Ectodermal cell (in vitro differentiated cells): ENCODE measurements around the gene ATL1.
A peak's percentile ranks its signal among the peaks of the same experiment; 100 is the strongest.

Source experiments
- H3K27ac ChIP-seq: 2 replicates; pipeline ENCODE4 v1.7.0; 2013; ENCODE audit warnings: mild to moderate bottlenecking, low read depth, low read length; ENCODE audit not compliant: insufficient read depth, poor library complexity, severe bottlenecking
- H3K27me3 ChIP-seq: 2 replicates; pipeline ENCODE4 v1.7.0; 2013; ENCODE audit warnings: mild to moderate bottlenecking, low read length; ENCODE audit not compliant: insufficient read depth, control insufficient read depth, poor library complexity, severe bottlenecking
- H3K36me3 ChIP-seq: one replicate; pipeline ENCODE4 v1.7.0; 2013; ENCODE audit warnings: low read length; ENCODE audit not compliant: control insufficient read depth, insufficient read depth
- H3K4me1 ChIP-seq: one replicate; pipeline ENCODE4 v1.7.0; 2013; ENCODE audit warnings: low read length; ENCODE audit not compliant: control insufficient read depth, insufficient read depth
- H3K4me3 ChIP-seq: 2 replicates; pipeline ENCODE4 v1.7.0; 2013; ENCODE audit warnings: low read depth, low read length, control low read depth; ENCODE audit not compliant: insufficient read depth
- H3K9me3 ChIP-seq: 2 replicates; pipeline ENCODE4 v1.7.0; 2013; ENCODE audit warnings: mild to moderate bottlenecking, low read length, moderate library complexity; ENCODE audit not compliant: control insufficient read depth
- WGBS, 2 experiments: methylation state at CpG; one replicate each; pipeline ENCODE4 v1.1.7; 2013; ENCODE audit warnings: missing lambda C conversion rate in 2 of 2; 5-methylcytosine and 5-hydroxymethylcytosine counted together

Gene ATL1

DNA sequence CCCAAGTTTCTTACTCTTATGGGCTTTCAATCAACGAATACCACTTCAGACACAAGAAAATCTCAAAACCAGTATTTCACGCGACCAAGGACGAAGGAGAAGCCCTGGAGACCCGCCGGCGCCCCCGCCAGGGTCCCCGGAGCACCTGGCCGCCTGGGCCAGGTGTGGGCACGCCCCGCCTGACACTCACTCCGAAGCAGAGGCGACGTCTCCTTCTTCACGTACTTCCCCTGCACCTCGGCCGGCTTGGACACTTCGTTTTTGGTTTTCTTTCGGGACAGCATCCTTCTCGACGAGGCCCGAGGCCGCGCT, 107.7 kb downstream of the ATL1 start:
- Histone ChIP-seq H3K27me3 (no peaks in the 10 kb centered on the region), H3K4me1 (peaks cover 19% of the 10 kb centered on the region), H3K36me3 (no peaks in the 10 kb centered on the region), H3K9me3 (no peaks in the 10 kb centered on the region), H3K27ac (peak overlapping the region; percentile 97), H3K4me3 (peak overlapping the region; percentile 74)
- 0% methylated on average over 25 of the region's 25 CpGs for WGBS, 2 experiments

DNA sequence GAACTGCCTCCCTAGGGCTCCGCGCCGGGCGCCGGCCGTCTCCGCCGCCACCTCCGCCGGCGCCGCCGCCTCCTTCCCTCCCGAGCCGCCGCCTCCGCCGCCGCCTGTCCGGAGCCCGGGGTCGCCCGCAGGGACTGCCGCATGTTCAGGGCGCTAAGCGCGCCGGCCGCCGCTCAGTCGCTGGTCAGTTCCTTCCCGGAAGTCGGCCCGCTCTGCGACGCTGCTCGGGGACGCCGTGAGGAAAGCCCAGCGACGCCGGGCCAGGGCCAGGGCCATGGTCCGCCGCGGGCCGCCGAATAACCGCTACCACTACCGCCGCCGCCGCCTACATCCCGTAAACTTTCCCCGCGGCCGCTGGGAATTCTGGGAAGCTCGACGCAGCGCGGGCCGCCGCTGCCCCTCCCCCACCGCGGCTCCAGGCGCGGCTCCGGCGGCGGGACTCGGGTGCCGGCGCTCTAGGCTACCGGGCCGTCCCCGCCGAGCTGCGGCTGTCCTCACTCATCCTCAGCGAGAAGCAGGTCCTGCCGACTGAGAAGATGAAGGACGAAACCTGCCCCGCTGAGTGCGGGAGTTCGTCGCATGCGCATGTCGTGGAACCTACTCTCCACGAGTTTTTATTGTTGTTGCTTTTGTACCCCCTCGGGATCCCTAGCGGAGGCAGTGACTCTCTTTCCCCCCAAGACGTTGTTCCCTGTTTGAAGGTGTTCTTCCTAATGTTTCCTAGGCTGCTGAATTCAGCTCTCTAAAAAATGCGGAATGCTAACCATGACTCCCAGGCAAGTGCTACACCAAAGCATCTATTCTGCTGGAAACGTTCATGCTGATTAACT, 108.3 kb downstream of the ATL1 start, which contains the start of gene SAV1:
Gene SAV1, minus strand, starts transcription at position 311 of the 830 bp plus-strand sequence. CDS start 339 bp downstream, outside the sequence.
- H3K36me3 ChIP-seq: no peaks in the 10 kb centered on the region

DNA sequence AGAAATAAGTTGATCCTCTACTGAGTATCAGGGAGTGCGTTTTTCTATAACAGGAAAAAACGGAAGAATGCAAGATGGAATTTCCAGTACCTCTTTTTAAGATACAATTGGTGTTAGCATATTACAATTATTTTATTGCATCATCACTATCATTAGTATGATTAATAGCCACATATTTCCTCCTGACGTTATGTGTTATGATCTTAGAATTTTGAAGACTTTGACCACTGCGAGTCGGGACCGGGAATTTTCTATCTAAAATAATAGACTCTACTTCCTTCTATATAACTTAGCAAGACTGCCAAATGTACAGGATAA, 108.8 kb downstream of the ATL1 start:
- no peaks in the 10 kb centered on the region for H3K27me3 ChIP-seq
- H3K4me1 ChIP-seq: peaks cover 19% of the 10 kb centered on the region
- 29 to 56% methylated on average over 2 to 4 of the region's 6 CpGs for WGBS, 2 experiments
- H3K4me3 ChIP-seq: peak overlapping the region; percentile 74
- peak overlapping the region; percentile 97 for H3K27ac ChIP-seq
- H3K9me3 ChIP-seq: no peaks in the 10 kb centered on the region
- no peaks in the 10 kb centered on the region for H3K36me3 ChIP-seq

More for the DNA sequence above, 108.3 kb downstream of the ATL1 start, which contains the start of gene SAV1:
- H3K27me3 ChIP-seq: no peaks in the 10 kb centered on the region
- no peaks in the 10 kb centered on the region for H3K9me3 ChIP-seq
- WGBS, 2 experiments: 0% methylated on average over 92 of the region's 92 CpGs
- peak within 1 kb of the TSS; percentile 97 for H3K27ac ChIP-seq
- peaks cover 19% of the 10 kb centered on the region for H3K4me1 ChIP-seq
- peak within 1 kb of the TSS; percentile 74 for H3K4me3 ChIP-seq

DNA sequence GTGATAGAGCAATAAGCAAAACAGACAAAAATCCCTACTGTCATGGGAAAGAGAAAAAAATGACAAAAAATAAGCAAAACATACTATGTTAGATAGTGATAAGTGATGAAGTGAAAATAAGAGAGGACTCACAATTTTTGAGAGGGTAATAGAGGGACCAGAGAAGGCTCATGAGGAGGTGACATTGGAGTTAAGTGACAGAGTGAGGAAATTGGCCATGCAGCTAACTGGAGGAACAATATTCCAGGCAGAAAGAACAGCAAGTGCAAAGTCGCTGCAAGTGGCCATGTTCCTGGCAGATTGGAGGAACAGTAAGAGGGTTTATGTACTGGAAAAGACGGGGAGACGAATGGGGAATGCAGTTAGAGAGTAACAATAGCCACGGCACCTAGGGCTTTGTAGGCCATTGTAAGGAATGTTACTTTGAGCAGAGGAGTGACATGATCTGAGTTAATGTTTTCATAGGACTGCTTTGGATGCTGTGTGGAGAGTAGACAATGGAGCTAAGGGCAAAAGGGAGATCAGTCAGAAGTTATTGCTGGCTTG, 109.6 kb downstream of the ATL1 start:
- Histone ChIP-seq H3K4me1 (peaks cover 19% of the 10 kb centered on the region), H3K36me3 (no peaks in the 10 kb centered on the region), H3K4me3 (no peak overlapping the region), H3K9me3 (no peaks in the 10 kb centered on the region), H3K27ac (no peak overlapping the region), H3K27me3 (no peaks in the 10 kb centered on the region)
- WGBS, 2 experiments: 53 to 55% methylated on average over 4 of the region's 4 CpGs

GRCh38 chr14:50670196-50670865, 110.4 kb downstream of the ATL1 start:
- Histone ChIP-seq H3K36me3 (no peaks in the 10 kb centered on the region), H3K27me3 (no peaks in the 10 kb centered on the region), H3K27ac (no peak overlapping the region), H3K4me1 (peaks cover 19% of the 10 kb centered on the region), H3K4me3 (no peak overlapping the region), H3K9me3 (no peaks in the 10 kb centered on the region)
- 73 to 74% methylated on average over 10 of the region's 10 CpGs for WGBS, 2 experiments

DNA sequence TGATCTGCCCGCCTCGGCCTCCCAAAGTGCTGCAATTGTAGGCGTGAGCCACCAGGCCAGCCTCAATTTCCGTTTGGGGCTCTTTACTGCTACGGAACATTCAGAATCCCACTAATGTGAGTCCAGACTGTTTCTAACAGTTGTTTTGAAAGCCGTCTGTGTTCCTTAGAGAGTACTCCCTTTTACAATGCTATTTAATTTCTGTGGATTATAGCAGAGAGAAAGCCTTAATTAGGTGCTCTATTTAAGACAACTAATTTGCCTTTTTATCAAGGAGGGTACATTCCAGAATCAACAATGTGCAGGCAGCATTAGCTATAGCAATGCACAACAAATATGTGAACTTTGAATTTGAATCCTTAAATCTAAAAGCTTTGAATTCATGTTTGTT, 110.9 kb downstream of the ATL1 start:
- Histone ChIP-seq H3K36me3 (no peaks in the 10 kb centered on the region), H3K4me3 (no peak overlapping the region), H3K27me3 (no peaks in the 10 kb centered on the region), H3K9me3 (no peaks in the 10 kb centered on the region), H3K27ac (no peak overlapping the region), H3K4me1 (peaks cover 19% of the 10 kb centered on the region)
- WGBS, 2 experiments: 90 to 92% methylated on average over 6 of the region's 6 CpGs

DNA sequence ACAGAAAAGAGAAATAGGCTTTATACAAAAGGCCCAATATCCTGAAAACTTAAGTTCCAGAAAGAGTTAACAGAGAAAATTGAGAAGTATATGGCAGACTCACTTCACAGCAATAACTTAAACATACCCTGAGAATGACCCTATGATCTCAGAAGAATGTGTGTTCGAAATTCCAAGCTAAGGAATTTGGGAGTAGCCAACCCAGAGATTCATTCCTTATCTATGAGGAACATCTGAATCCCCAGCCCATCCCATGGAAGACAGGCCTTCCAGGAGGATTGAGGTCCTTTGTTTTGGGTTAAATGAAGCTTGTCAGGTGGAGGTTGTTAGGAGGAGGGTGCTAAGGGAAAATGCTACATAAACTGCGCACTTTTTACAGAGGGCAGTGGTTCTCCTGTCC, 115.7 kb downstream of the ATL1 start:
- no peak overlapping the region for H3K4me3 ChIP-seq
- no peaks in the 10 kb centered on the region for H3K9me3 ChIP-seq
- H3K4me1 ChIP-seq: no peaks in the 10 kb centered on the region
- WGBS, 2 experiments: 94% methylated on average over 2 of the region's 2 CpGs
- no peaks in the 10 kb centered on the region for H3K36me3 ChIP-seq
- H3K27me3 ChIP-seq: no peaks in the 10 kb centered on the region
- H3K27ac ChIP-seq: no peak overlapping the region

DNA sequence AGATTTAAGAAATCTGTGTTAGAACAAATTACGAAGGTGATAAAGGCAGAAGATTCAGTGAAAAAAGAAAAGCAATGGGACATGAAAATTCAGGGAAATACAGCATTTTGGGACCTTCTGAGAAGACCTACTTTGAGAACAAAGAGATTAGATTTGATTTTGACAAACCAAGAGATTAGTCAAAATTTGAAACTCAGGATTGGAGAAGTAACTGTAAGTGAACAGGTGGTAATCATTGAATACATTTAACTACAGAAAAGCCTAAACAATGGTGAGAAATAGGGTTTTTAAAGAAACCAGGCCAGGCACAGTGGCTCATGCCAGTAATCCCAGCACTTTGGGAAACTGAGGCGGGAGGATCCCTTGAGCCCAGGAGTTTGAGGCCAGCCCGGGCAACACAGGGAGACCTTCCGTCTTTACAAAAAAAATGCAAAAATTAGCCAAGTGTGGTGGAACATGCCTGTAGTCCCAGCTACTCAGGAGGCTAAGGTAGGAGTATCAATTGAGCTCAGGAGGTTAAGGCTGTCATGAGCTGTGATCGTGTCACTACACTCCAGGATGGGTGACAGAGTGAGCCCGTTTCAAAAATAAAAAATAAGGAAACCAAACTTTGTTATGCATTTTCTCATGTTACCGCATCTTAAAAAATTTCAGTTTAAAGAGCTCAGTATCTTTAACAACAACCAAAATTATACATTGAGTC, 117.0 kb downstream of the ATL1 start:
- H3K27ac ChIP-seq: no peak overlapping the region
- H3K36me3 ChIP-seq: no peaks in the 10 kb centered on the region

DNA sequence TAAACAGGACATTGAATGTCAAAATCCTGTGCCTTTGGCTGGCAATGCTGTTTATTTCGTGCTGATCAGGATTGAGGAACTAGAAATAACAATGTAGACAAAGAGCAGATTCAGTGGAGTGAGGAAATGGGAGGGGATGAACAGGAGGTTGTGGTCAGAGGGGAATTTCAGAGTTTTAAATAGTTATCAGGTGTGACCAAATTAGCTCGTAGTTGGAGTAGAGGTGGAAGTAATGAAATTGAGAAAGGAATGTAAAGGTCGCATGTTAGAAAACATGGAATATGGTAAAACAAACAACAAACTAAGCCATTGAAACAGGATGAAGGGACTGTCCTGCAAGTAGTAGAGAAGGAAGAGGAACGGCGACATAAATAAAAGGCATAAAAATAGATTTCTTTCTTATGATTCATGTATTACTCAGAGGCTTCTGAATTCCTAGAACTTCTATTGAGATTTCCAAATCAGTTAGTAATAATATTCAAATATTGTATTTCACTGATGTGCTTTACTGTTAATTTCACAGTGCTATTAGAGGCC, 117.7 kb downstream of the ATL1 start:
- H3K27ac ChIP-seq: no peak overlapping the region
- 63 to 74% methylated on average over 3 of the region's 5 CpGs for WGBS, 2 experiments
- H3K4me3 ChIP-seq: no peak overlapping the region
- no peaks in the 10 kb centered on the region for H3K27me3 ChIP-seq
- no peaks in the 10 kb centered on the region for H3K4me1 ChIP-seq
- H3K9me3 ChIP-seq: no peaks in the 10 kb centered on the region
- H3K36me3 ChIP-seq: no peaks in the 10 kb centered on the region

More for the DNA sequence above, 117.0 kb downstream of the ATL1 start:
- Histone ChIP-seq H3K27me3 (no peaks in the 10 kb centered on the region), H3K4me3 (no peak overlapping the region), H3K4me1 (no peaks in the 10 kb centered on the region), H3K9me3 (no peaks in the 10 kb centered on the region)
- 86 to 95% methylated on average over 7 of the region's 7 CpGs for WGBS, 2 experiments

DNA sequence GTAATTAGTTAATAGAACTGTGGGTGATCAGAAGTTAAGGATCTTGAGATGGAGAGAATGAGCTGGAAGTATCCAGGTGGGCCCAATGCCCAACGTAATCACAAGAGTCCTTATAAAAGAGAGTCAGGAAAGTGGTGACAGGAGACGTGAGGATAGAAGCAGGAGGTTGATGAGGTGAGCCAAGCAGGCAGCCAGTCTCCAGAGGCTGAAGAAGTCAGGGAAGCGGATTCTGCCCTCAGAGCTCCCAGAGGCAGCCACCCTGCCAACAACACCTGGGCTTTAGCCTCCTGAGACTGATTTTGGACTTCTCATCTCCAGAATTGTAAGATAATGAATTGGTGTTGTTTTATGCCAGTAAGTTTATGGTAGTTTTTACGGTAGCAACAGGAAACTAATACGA, 118.2 kb downstream of the ATL1 start:
- Histone ChIP-seq H3K4me1 (no peaks in the 10 kb centered on the region), H3K27me3 (no peaks in the 10 kb centered on the region), H3K9me3 (no peaks in the 10 kb centered on the region), H3K4me3 (no peak overlapping the region), H3K27ac (no peak overlapping the region), H3K36me3 (no peaks in the 10 kb centered on the region)
- WGBS, 2 experiments: 92 to 93% methylated on average over 5 of the region's 5 CpGs
